HG02885 (cell line): ENCODE results near the gene GTF2IRD1.
"Not testable (repeated sequence)": the region's sequence is repeated elsewhere in the genome, so short reads cannot be mapped to it uniquely, and the experiment has no call there.

ENCODE experiments used
- ATAC-seq: cut with Tn5 transposase; IDR thresholded peaks from one replicate; pipeline ENCODE4 v1.9.1; 2021; ENCODE audit warnings: mild to moderate bottlenecking; ENCODE audit not compliant: unreplicated experiment, poor library complexity

GTF2IRD1 gene

GRCh38 chr7:74623135-74623534, 169.4 kb downstream of the GTF2IRD1 start:
- ATAC-seq, result no peak

DNA sequence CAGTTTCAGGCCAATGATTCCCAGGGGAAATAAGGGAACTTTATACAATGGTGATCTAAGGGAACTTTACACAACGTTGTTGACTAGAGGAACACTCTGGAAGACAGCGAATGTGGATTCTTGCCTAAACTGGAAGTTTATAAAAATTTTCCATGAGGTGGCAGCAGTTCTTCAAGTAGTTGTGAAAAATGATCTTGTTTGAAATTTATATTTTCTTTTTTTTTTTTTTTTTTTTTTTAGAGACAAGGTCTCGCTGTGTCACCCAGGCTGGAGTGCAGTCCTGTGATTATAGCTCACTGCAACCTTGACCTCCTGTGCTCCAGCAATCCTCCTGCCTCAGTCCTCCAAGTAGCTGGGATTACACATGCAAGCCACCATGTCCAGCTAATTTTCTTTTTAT, 171.7 kb downstream of the GTF2IRD1 start:
- ATAC-seq, result no peak

DNA sequence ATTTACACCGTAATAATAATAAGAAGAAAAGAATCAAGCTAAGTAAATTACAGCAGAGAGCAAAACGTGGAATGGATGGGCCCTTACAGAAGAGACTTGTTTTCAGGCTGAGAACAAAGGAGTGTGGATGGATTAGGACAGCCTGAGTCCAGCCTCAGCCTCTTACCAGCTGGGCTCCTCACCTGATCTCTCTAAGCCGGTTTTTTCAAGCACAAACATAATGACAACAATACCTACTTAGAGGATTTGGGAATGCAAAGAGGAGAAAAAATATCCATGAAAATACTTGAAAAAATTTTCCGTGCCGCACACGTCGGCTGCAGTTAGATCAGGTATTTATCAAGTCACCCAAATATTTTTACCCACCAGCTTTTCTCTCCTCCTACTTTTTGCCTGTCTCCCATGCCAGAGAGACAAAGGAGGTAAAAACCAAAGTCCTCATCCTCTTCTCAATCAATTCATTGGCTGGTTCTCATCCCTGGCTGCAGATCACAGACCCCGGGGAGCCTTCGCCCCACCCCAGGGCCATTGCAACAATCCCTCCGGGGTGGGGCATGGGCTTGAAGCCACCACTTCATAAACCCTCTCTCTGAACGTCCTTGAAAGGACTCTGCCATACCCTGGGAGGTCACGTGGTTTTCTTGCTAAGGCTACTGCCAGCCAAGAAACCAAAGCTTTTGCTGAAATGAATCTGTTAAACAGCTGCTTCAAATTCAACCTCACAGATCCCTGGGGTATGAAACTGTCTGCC, 174.1 kb downstream of the GTF2IRD1 start:
- ATAC-seq, result no peak

GRCh38 chr7:74632505-74632904, 178.8 kb downstream of the GTF2IRD1 start:
- ATAC-seq, result no peak

- ATAC-seq, result no peak
Observed at GRCh38 chr7:74633451-74633921, 179.8 kb downstream of the GTF2IRD1 start.

DNA sequence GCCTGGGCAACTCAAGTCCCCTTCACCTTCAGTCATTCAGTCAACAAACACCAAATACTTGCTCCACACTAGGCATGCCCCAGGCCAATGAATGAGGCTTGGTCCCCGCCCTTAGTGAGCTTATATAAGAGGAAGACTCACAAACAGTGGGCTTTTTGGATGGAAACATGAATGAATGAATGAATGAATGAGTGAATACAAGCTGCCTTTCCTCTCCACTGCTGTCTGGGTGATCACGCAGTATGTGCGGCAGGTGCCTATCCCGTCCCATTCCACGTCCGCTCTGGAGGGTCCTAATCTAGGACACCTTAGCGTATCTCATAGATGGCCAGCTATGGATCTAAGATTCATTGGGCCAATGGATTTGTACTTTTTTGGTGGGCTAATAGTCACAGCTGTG, 184.0 kb downstream of the GTF2IRD1 start:
- ATAC-seq, result no peak

GRCh38 chr7:74650055-74650454, 196.3 kb downstream of the GTF2IRD1 start:
- ATAC-seq, result peak; percentile 91

GRCh38 chr7:74650493-74651132, 196.9 kb downstream of the GTF2IRD1 start:
- ATAC-seq, result peak; percentile 58

- not testable (repeated sequence) for ATAC-seq
Observed at GRCh38 chr7:74651133-74651504, 197.4 kb downstream of the GTF2IRD1 start.
